HG02981 (cell line): ENCODE results near the gene SYCE1L.
"Not testable (repeated sequence)": the region's sequence is repeated elsewhere in the genome, so short reads cannot be mapped to it uniquely, and the experiment has no call there.

Source experiments
- ATAC-seq: cut with Tn5 transposase; IDR thresholded peaks from one replicate; pipeline ENCODE4 v1.9.1; 2021; ENCODE audit warnings: mild to moderate bottlenecking, moderate library complexity; ENCODE audit not compliant: unreplicated experiment

SYCE1L gene

GRCh38 chr16:77242471-77242870, 43.3 kb downstream of the SYCE1L start:
- not testable (repeated sequence) for ATAC-seq

GRCh38 chr16:77246150-77246549, 46.9 kb downstream of the SYCE1L start:
- ATAC-seq: no peak

GRCh38 chr16:77250400-77250799, 51.2 kb downstream of the SYCE1L start:
- ATAC-seq: no peak
